GM18858 (cell line): ENCODE data around the gene TMPRSS9.

Experiments
- ATAC-seq: cut with Tn5 transposase; IDR thresholded peaks from one replicate; pipeline ENCODE4 v1.9.1; 2021; ENCODE audit not compliant: unreplicated experiment

The TMPRSS9 gene

GRCh38 chr19:2358548-2359173, 1.4 kb upstream of the TMPRSS9 start:
- no peak for ATAC-seq

- no peak for ATAC-seq
Measured at GRCh38 chr19:2360833-2361232, 768 bp downstream of the TMPRSS9 start.

DNA sequence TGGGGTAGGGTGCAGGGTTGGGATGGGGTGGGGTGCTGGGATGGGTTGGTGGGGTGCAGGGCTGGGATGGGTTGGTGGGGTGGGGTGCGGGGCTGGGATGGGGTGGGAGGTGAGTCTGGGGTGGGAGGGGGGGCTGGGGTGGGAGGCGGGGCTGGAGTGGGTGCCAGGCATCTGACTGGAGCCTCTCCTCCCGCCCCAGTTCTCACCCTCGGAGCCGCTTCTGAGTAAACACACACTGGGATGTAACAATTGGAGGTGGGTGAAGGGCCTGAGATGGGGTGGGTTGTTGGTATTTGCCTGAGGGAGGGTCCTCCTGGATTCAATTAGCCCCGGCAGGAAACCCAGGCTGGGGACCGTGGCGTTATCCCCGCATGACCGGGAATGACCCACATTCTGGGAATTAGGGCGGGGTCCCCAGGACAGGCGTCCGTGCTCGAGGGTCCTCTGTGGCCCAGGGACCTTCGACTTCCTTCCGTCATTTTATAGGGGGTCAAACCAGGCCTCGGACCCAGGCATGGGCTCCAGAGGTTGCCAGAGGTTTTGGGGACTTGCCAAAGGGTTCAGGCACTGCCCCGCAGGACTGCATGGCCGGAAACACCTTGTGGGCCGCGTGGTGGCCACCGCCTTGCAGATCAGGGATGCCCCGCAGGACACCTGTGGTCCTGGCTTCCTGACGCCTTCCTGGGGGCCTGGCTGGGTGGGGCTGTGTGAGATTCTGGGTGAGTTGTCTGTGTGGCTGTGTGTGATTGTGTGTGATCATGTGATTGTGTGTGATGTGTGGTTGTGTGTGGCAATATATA, 1.4 kb downstream of the TMPRSS9 start:
- no peak for ATAC-seq

DNA sequence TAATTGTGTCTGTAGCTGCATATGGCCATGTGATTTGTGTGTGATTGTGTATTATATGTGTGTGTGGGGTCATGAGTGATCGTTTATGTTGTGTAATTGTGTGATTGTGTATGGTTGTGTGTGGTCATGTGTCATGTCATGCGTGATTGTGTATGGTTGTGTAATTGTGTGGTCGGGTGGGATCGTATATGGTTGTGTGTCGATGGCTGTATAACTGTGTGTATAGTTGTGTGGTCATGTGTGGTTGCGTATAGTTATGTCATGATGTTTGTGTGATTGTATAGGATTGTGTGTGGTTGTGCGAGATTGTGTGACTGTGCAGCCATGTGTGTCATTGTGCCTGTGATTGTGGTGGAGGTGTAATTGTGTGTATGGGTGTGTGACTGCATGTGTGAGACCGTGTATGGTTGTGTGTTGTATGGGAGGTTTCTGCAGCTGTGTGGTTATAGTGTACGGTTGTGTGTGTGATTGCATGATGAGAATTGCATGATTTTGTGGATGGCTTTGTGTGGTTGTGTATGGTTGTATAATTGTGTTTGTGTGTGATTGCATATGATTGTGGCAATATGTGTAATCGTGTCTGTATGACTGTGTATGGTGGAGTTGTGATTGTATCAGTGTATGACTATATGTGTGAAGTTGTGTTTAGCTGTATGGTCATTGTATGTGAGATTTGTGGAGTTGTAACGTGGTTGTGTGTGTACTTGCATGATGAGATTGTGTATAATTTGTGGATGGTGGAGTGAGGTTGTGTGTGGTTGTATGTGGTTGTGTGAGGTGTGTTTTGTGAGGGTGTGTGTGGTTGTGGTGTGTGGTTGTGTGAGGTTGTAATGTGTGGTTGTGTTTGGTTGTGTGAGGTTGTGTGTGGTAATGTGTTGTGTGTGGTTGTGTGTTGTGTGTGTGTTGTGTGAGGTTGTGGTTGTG, 2.2 kb downstream of the TMPRSS9 start:
- no peak for ATAC-seq

- ATAC-seq = no peak
Measured at GRCh38 chr19:2362970-2363300, 2.9 kb downstream of the TMPRSS9 start.

- ATAC-seq = no peak
Measured at GRCh38 chr19:2363419-2363818, 3.4 kb downstream of the TMPRSS9 start.

GRCh38 chr19:2365201-2365970, 5.3 kb downstream of the TMPRSS9 start:
- ATAC-seq = no peak

GRCh38 chr19:2371656-2372055, 11.6 kb downstream of the TMPRSS9 start:
- ATAC-seq = no peak

- ATAC-seq = no peak
Measured at GRCh38 chr19:2372076-2372612, 12.1 kb downstream of the TMPRSS9 start.

- ATAC-seq = no peak
Measured at GRCh38 chr19:2374808-2375207, 14.7 kb downstream of the TMPRSS9 start.

GRCh38 chr19:2375353-2376121, 15.5 kb downstream of the TMPRSS9 start:
- ATAC-seq = no peak

- ATAC-seq = no peak
Measured at GRCh38 chr19:2376784-2377519, 16.9 kb downstream of the TMPRSS9 start.

DNA sequence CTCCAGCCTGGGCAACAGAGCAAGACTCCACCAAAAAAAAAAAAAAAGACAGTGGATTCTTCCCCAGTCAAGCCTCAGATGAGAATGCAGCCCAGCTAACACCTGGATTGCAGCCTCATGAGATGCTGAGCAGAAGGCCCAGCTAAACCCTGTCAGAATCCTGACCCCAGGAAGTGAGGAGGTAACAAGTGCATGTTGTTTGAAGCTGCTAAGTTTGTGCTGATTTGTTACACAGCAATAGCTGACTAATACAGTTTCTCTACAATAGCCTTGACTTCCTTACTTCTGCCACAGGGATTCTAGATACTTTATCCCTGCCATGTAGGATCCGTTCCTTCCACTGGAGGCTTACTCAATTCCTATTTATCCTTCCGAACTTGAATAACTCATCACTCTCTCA, 20.5 kb downstream of the TMPRSS9 start:
- ATAC-seq = no peak

DNA sequence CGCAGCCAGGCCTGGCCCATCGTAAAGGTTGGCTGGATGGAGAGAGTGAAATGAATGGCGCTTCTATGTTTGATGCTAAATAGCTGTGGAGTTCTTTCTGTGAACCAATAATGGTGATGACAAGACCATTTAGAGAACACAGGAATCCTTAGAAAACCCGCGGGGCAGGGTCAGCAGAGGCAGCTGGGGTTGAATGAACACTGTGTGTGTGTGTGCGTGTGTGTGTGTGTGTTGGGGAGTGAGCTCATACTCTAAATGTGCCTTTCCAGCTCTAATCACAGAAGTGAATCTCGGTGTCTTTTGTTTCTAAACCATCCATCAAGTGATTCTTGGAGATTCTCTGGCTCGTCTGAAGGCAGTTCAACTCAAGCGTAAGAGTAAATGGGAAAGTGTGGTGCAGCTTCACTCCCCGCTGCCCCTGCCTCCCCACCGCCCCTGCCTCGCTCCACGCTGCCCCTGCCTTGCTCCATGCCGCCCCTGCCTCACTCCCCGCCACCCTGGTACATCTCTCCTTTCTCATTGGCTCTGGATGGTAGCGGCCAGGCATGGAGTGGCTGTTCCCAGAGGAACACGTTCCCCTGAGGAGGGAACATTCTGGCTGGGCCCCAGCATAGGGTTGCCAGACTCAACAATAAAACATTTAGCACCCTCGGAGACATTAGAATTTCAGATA, 21.2 kb downstream of the TMPRSS9 start:
- no peak for ATAC-seq

DNA sequence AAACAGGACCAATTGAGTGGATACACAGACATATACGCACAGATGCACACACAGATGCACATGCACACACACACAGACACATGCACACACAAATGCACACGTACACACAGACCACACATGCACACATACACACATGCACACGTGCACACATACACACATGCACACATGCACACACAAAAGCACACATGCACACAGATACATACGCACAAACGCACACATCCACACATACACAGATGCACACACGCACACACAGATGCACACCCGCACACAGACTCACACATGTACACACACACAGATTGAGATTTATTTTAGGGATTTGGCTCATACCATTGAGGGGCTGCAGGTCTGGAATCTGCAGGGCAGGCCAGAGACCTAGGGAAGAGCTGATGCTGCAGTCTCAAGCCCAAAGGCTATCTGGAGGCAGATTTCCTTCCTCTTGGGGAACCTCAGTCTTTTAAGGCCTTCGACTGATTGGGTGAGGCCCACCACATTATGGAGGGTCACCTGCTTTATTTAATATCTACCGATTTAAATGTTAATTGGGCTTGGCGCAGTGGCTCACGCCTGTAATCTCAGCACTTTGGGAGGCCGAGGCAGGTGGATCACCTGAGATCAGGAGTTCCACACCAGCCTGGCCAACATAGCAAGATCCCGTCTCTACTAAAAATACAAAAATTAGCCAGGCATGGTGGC, 22.6 kb downstream of the TMPRSS9 start:
- no peak for ATAC-seq

DNA sequence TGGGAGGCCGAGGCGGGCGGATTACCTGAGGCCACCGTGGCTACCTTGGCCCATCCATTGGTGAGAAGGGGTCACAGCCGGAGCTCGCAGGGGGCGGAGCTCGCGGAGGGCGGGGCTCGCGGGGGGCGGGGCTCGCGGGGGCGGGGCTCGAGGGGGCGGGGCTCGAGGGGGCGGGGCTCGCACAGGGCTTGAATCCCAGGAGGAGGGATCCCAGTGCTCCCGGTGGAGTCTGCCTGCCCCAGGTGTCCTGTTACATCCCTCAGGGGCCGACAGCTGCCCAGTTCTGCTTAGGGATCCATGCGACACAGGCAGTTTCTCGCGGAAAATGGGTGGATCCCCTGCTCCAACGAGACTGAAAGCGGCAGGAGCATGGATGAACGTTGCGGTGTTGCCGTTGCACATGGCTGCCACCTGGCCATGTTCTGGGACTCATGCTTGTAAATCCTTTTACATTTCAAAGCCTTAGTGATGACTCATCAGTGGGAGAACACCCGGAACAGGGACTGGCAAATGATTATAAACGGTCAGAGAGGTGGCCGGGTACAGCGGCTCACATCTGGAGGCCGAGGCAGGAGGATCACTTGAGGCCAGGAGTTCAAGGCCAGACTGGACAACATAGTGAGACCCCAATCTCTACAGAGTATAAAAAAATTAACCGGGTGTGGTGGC, 25.1 kb downstream of the TMPRSS9 start:
- no peak for ATAC-seq
